Endothelial cell of umbilical vein (primary cell): ENCODE measurements around the gene TRERF1. TPM values are rescaled to one million over a fixed set of nuclear protein-coding genes. Genes with fewer than 3 reads are reported as not detected.

Source experiments
- BruUV-seq: library from RNA; stranded (reverse); fragments of 400-500 nt; replicated peaks from 2 replicates; lab custom pipeline; 2021; lab: Mats Ljungman, UMichigan
- CTCF ChIA-PET: fragments of 300-600, 350-600 bp; sonication (Branson Sonifier 250); formaldehyde crosslinking; loops from one replicate; lab custom pipeline; 2021; ENCODE audit warnings: antibody characterized with exemption, inconsistent platforms; lab: Charles Lee
- POLR2A ChIA-PET: fragments of 300-600, 350-600 bp; sonication (Branson Sonifier 250); formaldehyde crosslinking; loops from one replicate; lab custom pipeline; 2021; ENCODE audit warnings: antibody characterized with exemption, inconsistent platforms; lab: Charles Lee
- DNase-seq: peaks from one replicate; pipeline ENCODE4 v3.0.0-alpha.2; 2011; ENCODE audit warnings: low read depth, low spot score
- FAIRE-seq: peaks from 2 replicates; lab custom pipeline; 2011; peaks lifted over from hg19 to GRCh38; lab: Jason Lieb, UNC
- H2AFZ ChIP-seq: 2 replicates; pipeline ENCODE4 v1.6.0; 2012; ENCODE audit warnings: low read depth, low read length, control low read depth, inconsistent platforms
- H3K27ac ChIP-seq: 2 replicates; pipeline ENCODE4 v1.5.1; 2011; ENCODE audit warnings: low read depth, mild to moderate bottlenecking, control low read depth, low read length, moderate library complexity; ENCODE audit not compliant: insufficient read depth
- H3K27me3 ChIP-seq, 2 experiments: 2 replicates each; pipeline versions ENCODE4 v1.6.0 to v1.6.1; 2011; ENCODE audit warnings: low read length in 2 of 2, mixed read lengths in 1 of 2; ENCODE audit not compliant: control insufficient read depth in 2 of 2, insufficient read depth in 2 of 2
- H3K36me3 ChIP-seq, 2 experiments: 2 replicates in 1 of 2; 3 replicates in 1 of 2; pipeline ENCODE4 v1.5.1; 2011; ENCODE audit warnings: low read length in 2 of 2, mild to moderate bottlenecking in 1 of 2, moderate library complexity in 1 of 2; ENCODE audit not compliant: control insufficient read depth in 2 of 2, insufficient read depth in 2 of 2; ENCODE audit errors: extremely low read depth in 1 of 2
- H3K4me1 ChIP-seq: 3 replicates; pipeline ENCODE4 v1.5.1; 2011; ENCODE audit warnings: mild to moderate bottlenecking, low read length; ENCODE audit not compliant: control insufficient read depth, insufficient read depth; ENCODE audit errors: extremely low read depth
- H3K4me2 ChIP-seq: 2 replicates; pipeline ENCODE4 v1.6.1; 2011; ENCODE audit warnings: low read length, control low read depth, mixed read lengths; ENCODE audit not compliant: insufficient read depth
- H3K4me3 ChIP-seq, 3 experiments: fragments of 200-600 bp in 1 of 3; sonication (generic), shearing (Covaris generic) in 1 of 3; replicated peaks in 1 of 3; 2 replicates each; pipeline ENCODE4 v1.5.1; 2011 to 2016; ENCODE audit warnings: control low read depth in 3 of 3, low read length in 3 of 3, mild to moderate bottlenecking in 2 of 3, inconsistent platforms in 1 of 3, low read depth in 1 of 3, moderate library complexity in 1 of 3; ENCODE audit not compliant: insufficient read depth in 1 of 3
- H3K79me2 ChIP-seq: 2 replicates; pipeline ENCODE4 v1.6.0; 2012; ENCODE audit warnings: low read length, inconsistent platforms; ENCODE audit not compliant: control insufficient read depth, insufficient read depth
- H3K9ac ChIP-seq: replicated peaks from 2 replicates; pipeline ENCODE3; 2011; ENCODE audit warnings: low read length, control low read depth; ENCODE audit not compliant: insufficient read depth; ENCODE audit errors: extremely low read depth
- H3K9me1 ChIP-seq: replicated peaks from 3 replicates; pipeline ENCODE4 v1.6.0; 2011; ENCODE audit warnings: mild to moderate bottlenecking, low read length; ENCODE audit not compliant: control insufficient read depth, insufficient read depth; ENCODE audit errors: extremely low read depth
- H3K9me3 ChIP-seq: replicated peaks from 2 replicates; pipeline ENCODE4 v1.5.1; 2012; ENCODE audit warnings: low read length, inconsistent platforms; ENCODE audit not compliant: control insufficient read depth, insufficient read depth
- H4K20me1 ChIP-seq: replicated peaks from 2 replicates; pipeline ENCODE3; 2011; ENCODE audit warnings: mild to moderate bottlenecking, low read length; ENCODE audit not compliant: control insufficient read depth, insufficient read depth; ENCODE audit errors: extremely low read depth
- EZH2 ChIP-seq: IDR thresholded peaks from 2 replicates; pipeline ENCODE4 v1.6.1; 2012; ENCODE audit warnings: borderline replicate concordance, low read depth, mild to moderate bottlenecking, moderate library complexity, low read length, inconsistent platforms; ENCODE audit not compliant: severe bottlenecking
- FOS ChIP-seq: IDR thresholded peaks from 2 replicates; pipeline ENCODE4 v1.6.1; 2011; ENCODE audit warnings: mild to moderate bottlenecking, low read length, moderate library complexity, borderline replicate concordance; ENCODE audit not compliant: insufficient read depth
- JUN ChIP-seq: IDR thresholded peaks from 2 replicates; pipeline ENCODE4 v1.6.1; 2011; ENCODE audit warnings: borderline replicate concordance, low read depth; ENCODE audit not compliant: insufficient read length, insufficient read depth
- MYC ChIP-seq: IDR thresholded peaks from one replicate; pipeline ENCODE4 v1.6.1; 2011; ENCODE audit warnings: mild to moderate bottlenecking, low read depth, low read length
- POLR2A ChIP-seq: IDR thresholded peaks from 2 replicates; pipeline ENCODE4 v1.6.1; 2012; ENCODE audit warnings: low read depth, mild to moderate bottlenecking, control low read depth, low read length
- POLR2AphosphoS5 ChIP-seq: IDR thresholded peaks from 2 replicates; pipeline ENCODE4 v1.6.1; 2012; ENCODE audit warnings: low read depth, mild to moderate bottlenecking, control low read depth, low read length, moderate library complexity; ENCODE audit not compliant: insufficient read depth
- dilution Hi-C: fragments of 300-500 bp; cut with MboI; formaldehyde crosslinking; loops from one replicate; pipeline ENCODE4 v1.15.0; 2019; ENCODE audit warnings: low sequenced_read_pairs; ENCODE audit not compliant: extremely low pct_ligation_motif_present
- intact Hi-C: fragments of 100-400 bp; cut with micrococcal nuclease; formaldehyde crosslinking; loops from one replicate; pipeline ENCODE4 v1.10.0; 2022
- polyA plus RNA-seq, 4 experiments: library from polyadenylated mRNA; depleted of rRNA in 3 of 4; stranded (reverse) in 3 of 4; unstranded in 1 of 4; fragments of >200 nt; gene quantifications; 2 replicates each; pipeline versions ENCODE4 v1.2.1 to v1.2.3, GENCODE V29; 2011 to 2012; ENCODE audit warnings: missing spikeins in 1 of 4
- total RNA-seq: library from RNA; stranded (reverse); gene quantifications from 2 replicates; pipeline ENCODE4 v1.2.3, GENCODE V29; 2021
- TF ChIP-seq, protein P1 (sequence below), 2 donors: IDR thresholded peaks; 1 replicate in 1 of 2; 2 replicates in 1 of 2; pipeline ENCODE4 v1.5.1; 2011; ENCODE audit warnings: low read length in 2 of 2, mild to moderate bottlenecking in 2 of 2, moderate library complexity in 2 of 2, control low read depth in 1 of 2, inconsistent platforms in 1 of 2, low read depth in 1 of 2; ENCODE audit not compliant: insufficient read depth in 1 of 2; ENCODE audit errors: extremely low read depth in 1 of 2

TRERF1 gene
- total and polyA plus RNA-seq, 2 donors (not counting 3 experiments of a cell fraction or from before 2014, with no cell fraction given) = 0.73 to 5.5 TPM

DNA sequence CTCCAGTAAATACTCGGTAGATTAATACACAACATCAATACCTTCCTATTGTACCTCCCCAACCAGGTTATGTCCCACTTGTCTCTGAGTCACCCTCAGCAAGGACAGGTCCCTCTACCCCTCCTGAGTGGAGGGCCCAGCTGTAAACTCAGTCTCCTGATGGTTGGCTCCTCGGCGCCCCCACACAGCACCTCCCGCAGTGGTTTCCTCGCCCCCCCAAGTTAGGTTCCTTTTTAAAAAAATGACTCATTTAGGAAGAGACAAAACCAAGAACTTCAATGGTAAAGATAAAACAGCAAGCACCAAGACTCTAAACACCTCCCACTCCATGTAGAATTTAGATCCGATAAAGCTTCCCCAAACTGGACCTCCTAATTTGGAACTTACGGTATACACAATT lies 83.5 kb downstream of the TRERF1 start:
- FAIRE-seq (no peak), DNase-seq (no peak)
- Histone ChIP-seq H3K4me1 (no peaks in the 10 kb centered on the region), H3K4me3 (no peak overlapping the region), H4K20me1 (no peaks in the 10 kb centered on the region), H3K27ac (no peak overlapping the region), H3K79me2 (no peaks in the 10 kb centered on the region), H3K9me3 (no peaks in the 10 kb centered on the region), H3K9me1 (no peaks in the 10 kb centered on the region), H3K27me3 (no peaks in the 10 kb centered on the region), H3K36me3 (no peaks in the 10 kb centered on the region), H3K4me2 (no peak overlapping the region), H2AFZ (no peak overlapping the region), H3K9ac (no peak overlapping the region)
- CTCF ChIA-PET = no interaction called here
- dilution Hi-C loops (no loop called here), intact Hi-C loops (no loop called here)
- BruUV-seq = no TSS peak
- TF ChIP-seq FOS (no peak), MYC (no peak), POLR2AphosphoS5 (no peak)
- POLR2A ChIA-PET = no interaction called here

DNA sequence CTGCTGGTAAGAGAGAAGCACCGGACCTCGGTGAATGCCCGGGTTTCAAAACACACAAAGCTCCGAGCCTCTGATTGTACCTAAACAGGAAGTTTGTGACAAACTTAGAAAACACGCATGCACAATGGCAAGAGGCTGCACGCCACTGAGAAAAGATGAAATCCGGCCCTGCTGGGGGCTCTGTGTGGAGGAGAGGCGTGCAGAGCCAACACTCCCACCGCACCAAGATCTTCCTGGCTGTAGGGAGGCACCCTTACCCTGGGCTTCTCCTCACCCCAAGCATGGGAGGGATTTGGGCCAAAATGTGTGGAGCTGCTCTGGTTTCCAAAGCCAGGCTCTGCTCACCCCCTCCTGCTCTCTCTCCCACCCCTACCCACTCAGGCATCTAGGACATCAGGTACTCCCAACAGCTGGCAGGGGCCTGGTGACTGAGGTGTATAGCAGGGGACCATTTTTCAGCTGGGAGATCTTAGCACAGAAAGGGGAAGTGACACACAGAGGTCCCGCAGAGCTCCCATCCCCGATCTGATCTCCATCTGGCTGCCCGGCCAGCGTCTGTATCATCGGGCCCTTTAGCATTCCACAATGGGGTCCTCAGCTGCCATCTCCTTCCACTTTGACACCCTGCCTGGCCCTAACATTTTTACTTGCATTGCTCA lies 84.2 kb downstream of the TRERF1 start:
- H3K4me1 ChIP-seq = no peaks in the 10 kb centered on the region
- CTCF ChIA-PET = no interaction called here
- H3K79me2 ChIP-seq = no peaks in the 10 kb centered on the region
- no peak for TF ChIP-seq POLR2A
- no peak for TF ChIP-seq POLR2AphosphoS5
- TF ChIP-seq, protein P1, sequence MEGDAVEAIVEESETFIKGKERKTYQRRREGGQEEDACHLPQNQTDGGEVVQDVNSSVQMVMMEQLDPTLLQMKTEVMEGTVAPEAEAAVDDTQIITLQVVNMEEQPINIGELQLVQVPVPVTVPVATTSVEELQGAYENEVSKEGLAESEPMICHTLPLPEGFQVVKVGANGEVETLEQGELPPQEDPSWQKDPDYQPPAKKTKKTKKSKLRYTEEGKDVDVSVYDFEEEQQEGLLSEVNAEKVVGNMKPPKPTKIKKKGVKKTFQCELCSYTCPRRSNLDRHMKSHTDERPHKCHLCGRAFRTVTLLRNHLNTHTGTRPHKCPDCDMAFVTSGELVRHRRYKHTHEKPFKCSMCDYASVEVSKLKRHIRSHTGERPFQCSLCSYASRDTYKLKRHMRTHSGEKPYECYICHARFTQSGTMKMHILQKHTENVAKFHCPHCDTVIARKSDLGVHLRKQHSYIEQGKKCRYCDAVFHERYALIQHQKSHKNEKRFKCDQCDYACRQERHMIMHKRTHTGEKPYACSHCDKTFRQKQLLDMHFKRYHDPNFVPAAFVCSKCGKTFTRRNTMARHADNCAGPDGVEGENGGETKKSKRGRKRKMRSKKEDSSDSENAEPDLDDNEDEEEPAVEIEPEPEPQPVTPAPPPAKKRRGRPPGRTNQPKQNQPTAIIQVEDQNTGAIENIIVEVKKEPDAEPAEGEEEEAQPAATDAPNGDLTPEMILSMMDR (IDR thresholded peaks at IDR 0.05; ENCODE audit: extremely low read depth in 1 of 2, insufficient read depth in 1 of 2, low read depth in 1 of 2, low read length in 2 of 2) = no peak
- TF ChIP-seq MYC = no peak
- no peak for TF ChIP-seq JUN
- no peak for TF ChIP-seq EZH2
- no peak for TF ChIP-seq FOS
- no peak overlapping the region for H3K4me2 ChIP-seq
- H2AFZ ChIP-seq = no peak overlapping the region
- no peaks in the 10 kb centered on the region for H3K9me3 ChIP-seq
- no peaks in the 10 kb centered on the region for H3K27me3 ChIP-seq
- no peaks in the 10 kb centered on the region for H3K9me1 ChIP-seq
- no peak for FAIRE-seq
- H3K36me3 ChIP-seq = no peaks in the 10 kb centered on the region
- H3K27ac ChIP-seq = no peak overlapping the region
- BruUV-seq = no TSS peak
- POLR2A ChIA-PET = no interaction called here
- H3K4me3 ChIP-seq = no peak overlapping the region
- H4K20me1 ChIP-seq = no peaks in the 10 kb centered on the region
- DNase-seq = no peak
- dilution Hi-C loops (no loop called here), intact Hi-C loops (no loop called here)
- H3K9ac ChIP-seq = no peak overlapping the region
